GM04503 (cell line): ENCODE measurements around the gene SGSM2.

Experiments used
- DNase-seq: peaks from one replicate; pipeline ENCODE4 v3.0.0-alpha.2; 2012; ENCODE audit warnings: low read depth

SGSM2 gene

GRCh38 chr17:2421315-2422147 is 84.2 kb downstream of the SGSM2 start:
- DNase-seq: no peak

GRCh38 chr17:2423271-2423670 is 86.0 kb downstream of the SGSM2 start:
- DNase-seq: no peak

GRCh38 chr17:2427215-2427614 is 89.9 kb downstream of the SGSM2 start:
- no peak for DNase-seq

GRCh38 chr17:2427910-2428309 is 90.6 kb downstream of the SGSM2 start:
- DNase-seq: no peak
